SK-N-SH (cell line): Measurements from ENCODE around the gene LY6G6D. TPM values are rescaled to one million over a fixed set of nuclear protein-coding genes. Genes with fewer than 3 reads are reported as not detected.

Experiments
- CTCF ChIA-PET: fragments of 300-600, 350-600 bp; formaldehyde crosslinking; extraction: SDS; loops from one replicate; lab custom pipeline; 2021; lab: Yijun Ruan, JAX
- POLR2A ChIA-PET: fragments of 350-600 bp; sonication (Branson Sonifier 250); formaldehyde crosslinking; extraction: SDS; loops from one replicate; lab custom pipeline; 2020; ENCODE audit warnings: antibody characterized with exemption, inconsistent platforms; lab: Yijun Ruan, JAX
- DNase-seq: peaks from one replicate; pipeline ENCODE4 v3.0.0; 2012
- H2AFZ ChIP-seq: fragments of 200-600 bp; sonication (generic); 2 replicates; pipeline ENCODE4 v1.8.1; 2016; ENCODE audit warnings: antibody characterized with exemption, mild to moderate bottlenecking, low read depth
- H3F3A ChIP-seq: fragments of 200-600 bp; sonication (generic); replicated peaks from 2 replicates; pipeline ENCODE3; 2016; ENCODE audit warnings: antibody characterized with exemption, mild to moderate bottlenecking; ENCODE audit not compliant: insufficient read depth
- H3K27ac ChIP-seq, 2 experiments: fragments of 200-500 bp in 1 of 2; fragments of 200-600 bp in 1 of 2; sonication (Bioruptor generic) in 1 of 2; sonication (generic), shearing (Covaris generic) in 1 of 2; 2 replicates each; pipeline versions ENCODE4 v1.5.1 to v1.6.1; 2014 to 2016; ENCODE audit warnings: low read depth in 2 of 2, inconsistent platforms in 1 of 2, low read length in 1 of 2, mild to moderate bottlenecking in 1 of 2, mixed read lengths in 1 of 2
- H3K27me3 ChIP-seq: fragments of 200-600 bp; sonication (generic), shearing (Covaris generic); 2 replicates; pipeline ENCODE4 v1.6.1; 2016; ENCODE audit warnings: mixed run types; ENCODE audit not compliant: insufficient read depth
- H3K36me3 ChIP-seq, 2 experiments: fragments of 200-500 bp in 1 of 2; fragments of 200-600 bp in 1 of 2; sonication (Bioruptor generic) in 1 of 2; sonication (generic) in 1 of 2; replicated peaks in 1 of 2; 2 replicates each; pipeline versions ENCODE3 to v1.5.1; 2014 to 2016; ENCODE audit warnings: low read length in 1 of 2, mild to moderate bottlenecking in 1 of 2; ENCODE audit not compliant: insufficient read depth in 2 of 2, control insufficient read depth in 1 of 2
- H3K4me1 ChIP-seq, 2 experiments: fragments of 200-500 bp in 1 of 2; fragments of 200-600 bp in 1 of 2; sonication (Bioruptor generic) in 1 of 2; sonication (generic), shearing (Covaris generic) in 1 of 2; 2 replicates each; pipeline versions ENCODE4 v1.5.1 to v1.6.1; 2014 to 2016; ENCODE audit warnings: low read depth in 1 of 2, low read length in 1 of 2, mixed run types in 1 of 2; ENCODE audit not compliant: insufficient read depth in 2 of 2, control insufficient read depth in 1 of 2
- H3K4me2 ChIP-seq: fragments of 200-600 bp; sonication (generic), shearing (Covaris generic); 2 replicates; pipeline ENCODE4 v1.6.1; 2017; ENCODE audit warnings: mixed run types
- H3K4me3 ChIP-seq, 2 experiments: fragments of 200-500 bp in 1 of 2; fragments of 200-600 bp in 1 of 2; sonication (Bioruptor generic) in 1 of 2; sonication (generic), shearing (Covaris generic) in 1 of 2; 2 replicates each; pipeline versions ENCODE4 v1.5.1 to v1.8.1; 2014 to 2016; ENCODE audit warnings: low read depth in 2 of 2, inconsistent platforms in 1 of 2, low read length in 1 of 2, mild to moderate bottlenecking in 1 of 2, mixed read lengths in 1 of 2, moderate library complexity in 1 of 2
- H3K79me2 ChIP-seq: fragments of 200-600 bp; sonication (generic); 2 replicates; pipeline ENCODE4 v1.8.1; 2017; ENCODE audit warnings: mild to moderate bottlenecking; ENCODE audit not compliant: insufficient read depth
- H3K9ac ChIP-seq: fragments of 200-600 bp; sonication (generic); 2 replicates; pipeline ENCODE4 v1.6.1; 2017; ENCODE audit warnings: mixed run types
- H3K9me2 ChIP-seq: fragments of 200-600 bp; sonication (generic); 2 replicates; pipeline ENCODE4 v1.6.1; 2017; ENCODE audit warnings: mixed run types
- H3K9me3 ChIP-seq: fragments of 200-600 bp; sonication (generic); 2 replicates; pipeline ENCODE4 v1.6.1; 2017; ENCODE audit warnings: mixed run types, mild to moderate bottlenecking, moderate library complexity
- H4K20me1 ChIP-seq: fragments of 200-600 bp; sonication (generic); 2 replicates; pipeline ENCODE4 v1.6.1; 2017; ENCODE audit warnings: mild to moderate bottlenecking, mixed run types; ENCODE audit not compliant: insufficient read depth
- CHD2 ChIP-seq: fragments of 150-350 bp; IDR thresholded peaks from 2 replicates; pipeline ENCODE4 v1.6.1; 2018; ENCODE audit warnings: low read length; ENCODE audit not compliant: partially characterized antibody
- ELF1 ChIP-seq: IDR thresholded peaks from 2 replicates; pipeline ENCODE4 v1.4.0; 2012
- EZH2phosphoT487 ChIP-seq: fragments of 200-600 bp; sonication (generic); IDR thresholded peaks from 2 replicates; pipeline ENCODE4 v1.6.1; 2017; ENCODE audit warnings: low read depth, mixed run types, mild to moderate bottlenecking, antibody characterized with exemption, moderate library complexity, borderline replicate concordance
- FOXM1 ChIP-seq: IDR thresholded peaks from 2 replicates; pipeline ENCODE4 v1.4.0; 2012; ENCODE audit warnings: low read depth, mild to moderate bottlenecking
- JUND ChIP-seq: IDR thresholded peaks from 2 replicates; pipeline ENCODE4 v1.4.0; 2012
- MEF2A ChIP-seq: IDR thresholded peaks from 2 replicates; pipeline ENCODE4 v1.4.0; 2012; ENCODE audit warnings: low read depth, borderline replicate concordance
- MXI1 ChIP-seq: IDR thresholded peaks from 2 replicates; pipeline ENCODE4 v1.6.1; 2012; ENCODE audit warnings: mild to moderate bottlenecking, low read depth, low read length, improper control_type of control experiment
- NFIC ChIP-seq: IDR thresholded peaks from 2 replicates; pipeline ENCODE4 v1.4.0; 2012; ENCODE audit warnings: borderline replicate concordance
- POLR2AphosphoS5 ChIP-seq: IDR thresholded peaks from 2 replicates; pipeline ENCODE4 v1.6.1; 2012; ENCODE audit warnings: low read depth, low read length
- RAD21 ChIP-seq: IDR thresholded peaks from 2 replicates; pipeline ENCODE4 v1.6.1; 2012; ENCODE audit warnings: mild to moderate bottlenecking, low read length
- SMC3 ChIP-seq: IDR thresholded peaks from 2 replicates; pipeline ENCODE4 v1.6.1; 2012; ENCODE audit warnings: low read depth, low read length, improper control_type of control experiment
- TAF1 ChIP-seq: IDR thresholded peaks from 2 replicates; pipeline ENCODE4 v1.6.1; 2012; ENCODE audit warnings: low read depth, mild to moderate bottlenecking, low read length, moderate library complexity, borderline replicate concordance
- TCF12 ChIP-seq: IDR thresholded peaks from 2 replicates; pipeline ENCODE4 v1.4.0; 2012
- TEAD4 ChIP-seq: IDR thresholded peaks from 2 replicates; pipeline ENCODE4 v1.4.0; 2012; ENCODE audit warnings: mild to moderate bottlenecking, borderline replicate concordance; ENCODE audit not compliant: insufficient read depth
- WGBS: methylation state at CpG from one replicate; pipeline ENCODE4 v1.1.6; 2017; ENCODE audit warnings: low lambda C conversion rate; 5-methylcytosine and 5-hydroxymethylcytosine counted together
- polyA plus RNA-seq, 3 experiments: library from polyadenylated mRNA; depleted of rRNA; stranded (reverse); fragments of >200 nt; gene quantifications; 2 replicates each; pipeline ENCODE4 v1.2.3, GENCODE V29; 2012
- TF ChIP-seq, protein P1 (sequence below): IDR thresholded peaks from 2 replicates; pipeline ENCODE4 v1.4.0; 2012; ENCODE audit warnings: low read depth
- TF ChIP-seq, protein P2 (sequence below): IDR thresholded peaks from 2 replicates; pipeline ENCODE4 v1.4.0; 2012; ENCODE audit warnings: low read depth, borderline replicate concordance
- TF ChIP-seq, protein P3 (sequence below): fragments of 150-350 bp; IDR thresholded peaks from 2 replicates; pipeline ENCODE4 v1.6.1; 2016; ENCODE audit warnings: mild to moderate bottlenecking, low read depth, low read length
- TF ChIP-seq, protein P4 (sequence below): IDR thresholded peaks from 2 replicates; pipeline ENCODE4; 2012

LY6G6D gene
- polyA plus RNA-seq, 1 of the 3 experiments (the other 2 are of a cell fraction): not detected

DNA sequence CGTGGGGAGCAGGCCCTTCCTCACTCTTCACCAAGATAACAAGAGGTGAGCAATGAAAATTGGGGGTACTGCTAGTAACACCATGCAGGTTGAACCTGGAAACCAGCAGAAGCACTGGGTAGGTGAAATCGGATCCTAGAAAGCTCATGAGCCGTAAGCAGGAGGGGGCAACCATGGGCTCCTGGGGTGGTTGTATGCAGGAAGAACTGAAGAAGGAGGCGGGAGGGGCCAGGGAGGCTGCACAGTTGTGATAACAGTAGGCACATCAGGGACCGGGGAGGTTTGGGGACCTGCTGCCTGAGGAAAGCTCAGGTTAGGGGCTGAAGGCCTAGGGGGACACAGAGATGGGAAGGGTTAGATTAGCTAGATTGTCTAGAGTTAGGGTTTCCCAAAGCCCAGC is 28.7 kb upstream of the LY6G6D start:
- no peaks in the 10 kb centered on the region for H3K79me2 ChIP-seq
- no peak overlapping the region for H3K27ac ChIP-seq
- H3K9me3 ChIP-seq: no peaks in the 10 kb centered on the region
- peaks cover 8 to 40% of the 10 kb centered on the region in 2 experiments for H3K36me3 ChIP-seq
- 90% methylated on average over 5 of the region's 5 CpGs for WGBS
- CTCF ChIA-PET: interaction anchor here (1.1 kb wide), 1 partner anchor 177 kb away, joined by 3 read pairs; no protein-coding TSS in a partner anchor
- no peaks in the 10 kb centered on the region for H3K4me1 ChIP-seq
- H3K9ac ChIP-seq: no peak overlapping the region
- H3F3A ChIP-seq: no peaks in the 10 kb centered on the region
- DNase-seq: no peak
- no peak for TF ChIP-seq POLR2AphosphoS5
- TF ChIP-seq ELF1: no peak
- TF ChIP-seq MXI1: no peak
- TF ChIP-seq TCF12: no peak
- TF ChIP-seq FOXM1: no peak
- TF ChIP-seq TEAD4: no peak
- TF ChIP-seq, protein P1, sequence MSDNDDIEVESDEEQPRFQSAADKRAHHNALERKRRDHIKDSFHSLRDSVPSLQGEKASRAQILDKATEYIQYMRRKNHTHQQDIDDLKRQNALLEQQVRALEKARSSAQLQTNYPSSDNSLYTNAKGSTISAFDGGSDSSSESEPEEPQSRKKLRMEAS: no peak
- no peak for TF ChIP-seq TAF1
- TF ChIP-seq, protein P2, sequence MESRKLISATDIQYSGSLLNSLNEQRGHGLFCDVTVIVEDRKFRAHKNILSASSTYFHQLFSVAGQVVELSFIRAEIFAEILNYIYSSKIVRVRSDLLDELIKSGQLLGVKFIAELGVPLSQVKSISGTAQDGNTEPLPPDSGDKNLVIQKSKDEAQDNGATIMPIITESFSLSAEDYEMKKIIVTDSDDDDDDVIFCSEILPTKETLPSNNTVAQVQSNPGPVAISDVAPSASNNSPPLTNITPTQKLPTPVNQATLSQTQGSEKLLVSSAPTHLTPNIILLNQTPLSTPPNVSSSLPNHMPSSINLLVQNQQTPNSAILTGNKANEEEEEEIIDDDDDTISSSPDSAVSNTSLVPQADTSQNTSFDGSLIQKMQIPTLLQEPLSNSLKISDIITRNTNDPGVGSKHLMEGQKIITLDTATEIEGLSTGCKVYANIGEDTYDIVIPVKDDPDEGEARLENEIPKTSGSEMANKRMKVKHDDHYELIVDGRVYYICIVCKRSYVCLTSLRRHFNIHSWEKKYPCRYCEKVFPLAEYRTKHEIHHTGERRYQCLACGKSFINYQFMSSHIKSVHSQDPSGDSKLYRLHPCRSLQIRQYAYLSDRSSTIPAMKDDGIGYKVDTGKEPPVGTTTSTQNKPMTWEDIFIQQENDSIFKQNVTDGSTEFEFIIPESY: no peak
- no peak overlapping the region for H3K4me3 ChIP-seq
- no peaks in the 10 kb centered on the region for H4K20me1 ChIP-seq
- no peak overlapping the region for H2AFZ ChIP-seq
- no peaks in the 10 kb centered on the region for H3K9me2 ChIP-seq
- POLR2A ChIA-PET: no interaction called here
- H3K27me3 ChIP-seq: no peaks in the 10 kb centered on the region
- no peak overlapping the region for H3K4me2 ChIP-seq

DNA sequence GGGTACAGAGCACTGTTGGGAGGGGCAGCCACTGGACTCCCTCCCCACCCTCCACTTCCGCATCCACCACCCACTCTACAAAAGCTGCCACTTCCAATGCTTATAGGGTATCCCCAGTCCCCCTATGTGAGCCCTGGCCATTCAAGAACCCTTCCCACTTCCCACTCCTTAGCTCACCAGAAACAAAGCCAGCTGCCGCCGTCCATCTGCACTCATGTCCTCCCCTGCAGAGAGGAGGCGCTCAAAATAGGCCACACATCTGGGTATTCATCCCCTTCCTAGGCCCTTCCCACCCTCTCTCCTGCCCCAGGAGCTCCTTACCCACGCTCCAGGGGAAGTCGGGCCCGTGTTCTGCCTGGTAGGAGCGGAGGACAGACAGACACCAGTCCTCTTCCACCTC is 27.8 kb upstream of the LY6G6D start:
- TF ChIP-seq, protein P1: no peak
- TF ChIP-seq, protein P2: no peak
- TF ChIP-seq MXI1 (no peak), SMC3 (no peak), EZH2phosphoT487 (no peak), MEF2A (no peak), TEAD4 (no peak), NFIC (no peak), ELF1 (no peak), RAD21 (no peak), CHD2 (no peak), JUND (no peak)
- TF ChIP-seq, protein P3, sequence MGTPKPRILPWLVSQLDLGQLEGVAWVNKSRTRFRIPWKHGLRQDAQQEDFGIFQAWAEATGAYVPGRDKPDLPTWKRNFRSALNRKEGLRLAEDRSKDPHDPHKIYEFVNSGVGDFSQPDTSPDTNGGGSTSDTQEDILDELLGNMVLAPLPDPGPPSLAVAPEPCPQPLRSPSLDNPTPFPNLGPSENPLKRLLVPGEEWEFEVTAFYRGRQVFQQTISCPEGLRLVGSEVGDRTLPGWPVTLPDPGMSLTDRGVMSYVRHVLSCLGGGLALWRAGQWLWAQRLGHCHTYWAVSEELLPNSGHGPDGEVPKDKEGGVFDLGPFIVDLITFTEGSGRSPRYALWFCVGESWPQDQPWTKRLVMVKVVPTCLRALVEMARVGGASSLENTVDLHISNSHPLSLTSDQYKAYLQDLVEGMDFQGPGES: no peak
- TF ChIP-seq, protein P4, sequence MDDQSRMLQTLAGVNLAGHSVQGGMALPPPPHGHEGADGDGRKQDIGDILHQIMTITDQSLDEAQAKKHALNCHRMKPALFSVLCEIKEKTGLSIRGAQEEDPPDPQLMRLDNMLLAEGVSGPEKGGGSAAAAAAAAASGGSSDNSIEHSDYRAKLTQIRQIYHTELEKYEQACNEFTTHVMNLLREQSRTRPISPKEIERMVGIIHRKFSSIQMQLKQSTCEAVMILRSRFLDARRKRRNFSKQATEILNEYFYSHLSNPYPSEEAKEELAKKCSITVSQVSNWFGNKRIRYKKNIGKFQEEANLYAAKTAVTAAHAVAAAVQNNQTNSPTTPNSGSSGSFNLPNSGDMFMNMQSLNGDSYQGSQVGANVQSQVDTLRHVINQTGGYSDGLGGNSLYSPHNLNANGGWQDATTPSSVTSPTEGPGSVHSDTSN: no peak
- H3K9me2 ChIP-seq: no peaks in the 10 kb centered on the region
- H3K9me3 ChIP-seq: no peaks in the 10 kb centered on the region
- no peak overlapping the region for H3K4me2 ChIP-seq
- ChIA-PET POLR2A (no interaction called here), CTCF (interaction anchor here (1.0 kb wide), 2 partner anchors 43 to 137 kb away, joined by 3 to 4 read pairs; no protein-coding TSS in a partner anchor)
- WGBS: 97% methylated on average over 8 of the region's 8 CpGs
- no peak overlapping the region for H2AFZ ChIP-seq
- no peaks in the 10 kb centered on the region for H3F3A ChIP-seq
- H3K79me2 ChIP-seq: no peaks in the 10 kb centered on the region
- peak; percentile 15 for DNase-seq
- no peaks in the 10 kb centered on the region for H3K27me3 ChIP-seq
- H3K4me3 ChIP-seq: no peak overlapping the region
- H3K36me3 ChIP-seq: peaks cover 8 to 46% of the 10 kb centered on the region in 2 experiments
- no peak overlapping the region for H3K27ac ChIP-seq
- H3K4me1 ChIP-seq: no peaks in the 10 kb centered on the region
- no peaks in the 10 kb centered on the region for H4K20me1 ChIP-seq
- H3K9ac ChIP-seq: no peak overlapping the region
